GM12864 (cell line): Measurements from ENCODE around the gene PAQR5.

ENCODE experiments used
- DNase-seq: peaks from one replicate; pipeline ENCODE4 v3.0.0-alpha.2; 2011; ENCODE audit warnings: low read depth
- H3K4me3 ChIP-seq: 2 replicates; pipeline ENCODE4 v1.5.1; 2011; ENCODE audit warnings: mild to moderate bottlenecking, low read depth, low read length, control low read depth
- CTCF ChIP-seq: IDR thresholded peaks from 2 replicates; pipeline ENCODE4 v1.5.1; 2011; ENCODE audit warnings: low read depth, mild to moderate bottlenecking, moderate library complexity, low read length, control low read depth, inconsistent platforms; ENCODE audit errors: missing control alignments

Gene PAQR5

GRCh38 chr15:69384626-69385598 is 86.2 kb downstream of the PAQR5 start:
- DNase-seq: no peak
- no peak for TF ChIP-seq CTCF
- no peak overlapping the region for H3K4me3 ChIP-seq

- H3K4me3 ChIP-seq: no peak overlapping the region
- DNase-seq: no peak
- TF ChIP-seq CTCF: no peak
Observed at GRCh38 chr15:69385831-69386230, 87.1 kb downstream of the PAQR5 start.

GRCh38 chr15:69386284-69386683 is 87.6 kb downstream of the PAQR5 start:
- no peak for TF ChIP-seq CTCF
- H3K4me3 ChIP-seq: no peak overlapping the region
- DNase-seq: no peak

GRCh38 chr15:69388260-69388705 is 89.6 kb downstream of the PAQR5 start:
- no peak for TF ChIP-seq CTCF
- DNase-seq: no peak
- no peak overlapping the region for H3K4me3 ChIP-seq

- H3K4me3 ChIP-seq: no peak overlapping the region
- no peak for DNase-seq
- no peak for TF ChIP-seq CTCF
Observed at GRCh38 chr15:69389426-69389825, 90.7 kb downstream of the PAQR5 start.

- H3K4me3 ChIP-seq: no peak overlapping the region
- TF ChIP-seq CTCF: no peak
- no peak for DNase-seq
Observed at GRCh38 chr15:69390575-69390974, 91.9 kb downstream of the PAQR5 start.
